Breast epithelium (tissue), 4 donors: ENCODE measurements around the gene SLC35A1. TPM values are rescaled to one million over a fixed set of nuclear protein-coding genes. Genes with fewer than 3 reads are reported as not detected.
A peak's percentile ranks its signal among the peaks of the same experiment; 100 is the strongest.

Experiments used
- DNase-seq, 2 donors: peaks; one replicate each; pipeline ENCODE4 v3.0.0-alpha.2; 2019; ENCODE audit warnings: low spot score in 2 of 2
- H3K27ac ChIP-seq, 2 donors: fragments of 200-600 bp; sonication (generic) in 1 of 2; one replicate each; pipeline ENCODE4 v1.5.1; 2016 to 2019; ENCODE audit warnings: mild to moderate bottlenecking in 1 of 2
- H3K27me3 ChIP-seq, 2 donors: fragments of 200-600 bp; sonication (generic) in 1 of 2; one replicate each; pipeline versions ENCODE4 v1.5.1 to v1.6.0; 2017 to 2019; ENCODE audit warnings: control low read depth in 1 of 2, mild to moderate bottlenecking in 1 of 2
- H3K36me3 ChIP-seq: fragments of 200-600 bp; one replicate; pipeline ENCODE4 v1.5.1; 2019
- H3K4me1 ChIP-seq, 2 donors: fragments of 200-600 bp; sonication (generic); one replicate each; pipeline ENCODE4 v1.5.1; 2016 to 2019; ENCODE audit warnings: control low read depth in 1 of 2
- H3K4me3 ChIP-seq, 3 donors: fragments of 200-600 bp; sonication (generic); 1 replicate in 2 of 3; 2 replicates in 1 of 3; pipeline ENCODE4 v1.5.1; 2016 to 2019; ENCODE audit warnings: mild to moderate bottlenecking in 3 of 3, moderate library complexity in 2 of 3
- H3K9me3 ChIP-seq, 2 donors: fragments of 200-600 bp; sonication (generic) in 1 of 2; one replicate each; pipeline ENCODE4 v1.5.1; 2016 to 2019; ENCODE audit warnings: control low read depth in 1 of 2
- CTCF ChIP-seq, 3 donors: fragments of 450-650 bp; IDR thresholded peaks; one replicate each; pipeline ENCODE4 v1.5.1; 2016 to 2017; ENCODE audit warnings: antibody characterized with exemption in 3 of 3, mild to moderate bottlenecking in 3 of 3, moderate library complexity in 3 of 3
- POLR2A ChIP-seq: fragments of 450-650 bp; IDR thresholded peaks from one replicate; pipeline ENCODE4 v1.6.1; 2016; ENCODE audit warnings: antibody characterized with exemption, mild to moderate bottlenecking, moderate library complexity
- POLR2AphosphoS5 ChIP-seq, 3 donors: sonication (generic); formaldehyde crosslinking; IDR thresholded peaks; one replicate each; pipeline ENCODE4 v1.6.1; 2017; ENCODE audit warnings: antibody characterized with exemption in 3 of 3
- intact Hi-C: fragments of 100-400 bp; cut with DNase I; formaldehyde crosslinking; loops from one replicate; pipeline ENCODE4 v1.15.1; 2023; ENCODE audit warnings: low total_unique reads
- total RNA-seq, 3 donors: library from RNA; depleted of rRNA; stranded (reverse); fragments of >200 nt; gene quantifications; one replicate each; pipeline ENCODE4 v1.1.0, GENCODE V29; 2016

The SLC35A1 gene
- total RNA-seq, 3 donors from 2014 or later = 20.3 to 46.7 (median 22.9) TPM

- Histone ChIP-seq H3K36me3 (no peaks in the 10 kb centered on the region), H3K4me3 (no peak overlapping the region), H3K27me3 (no peaks in the 10 kb centered on the region), H3K4me1 (no peaks in the 10 kb centered on the region), H3K27ac (no peak overlapping the region), H3K9me3 (no peaks in the 10 kb centered on the region)
- no peak for DNase-seq
- intact Hi-C loops = no loop called here
- TF ChIP-seq CTCF (IDR thresholded peaks at IDR 0.05) (no peak), POLR2AphosphoS5 (IDR thresholded peaks at IDR 0.05) (no peak), POLR2A (no peak)
Observed at GRCh38 chr6:87441711-87442110, 31.1 kb upstream of the SLC35A1 start.

- no peaks in the 10 kb centered on the region for H3K36me3 ChIP-seq
- intact Hi-C loops = no loop called here
- H3K27ac ChIP-seq = no peak overlapping the region
- no peaks in the 10 kb centered on the region for H3K4me1 ChIP-seq
- DNase-seq = no peak
- H3K27me3 ChIP-seq = no peaks in the 10 kb centered on the region
- no peaks in the 10 kb centered on the region for H3K9me3 ChIP-seq
- no peak for TF ChIP-seq CTCF (IDR thresholded peaks at IDR 0.05)
- no peak for TF ChIP-seq POLR2A
- no peak for TF ChIP-seq POLR2AphosphoS5 (IDR thresholded peaks at IDR 0.05)
- H3K4me3 ChIP-seq = no peak overlapping the region
Observed at GRCh38 chr6:87444362-87444761, 28.4 kb upstream of the SLC35A1 start.

GRCh38 chr6:87465051-87465450, 7.7 kb upstream of the SLC35A1 start:
- H3K27ac ChIP-seq = no peak overlapping the region
- H3K27me3 ChIP-seq = no peaks in the 10 kb centered on the region
- no peak for TF ChIP-seq CTCF (IDR thresholded peaks at IDR 0.05)
- no peak for TF ChIP-seq POLR2AphosphoS5 (IDR thresholded peaks at IDR 0.05)
- intact Hi-C loops = no loop called here
- H3K4me3 ChIP-seq = no peak overlapping the region
- no peaks in the 10 kb centered on the region for H3K36me3 ChIP-seq
- H3K9me3 ChIP-seq = no peaks in the 10 kb centered on the region
- no peak for DNase-seq
- H3K4me1 ChIP-seq = no peaks in the 10 kb centered on the region

- H3K27ac ChIP-seq = peak overlapping the region; percentile 96
- TF ChIP-seq POLR2AphosphoS5 (IDR thresholded peaks at IDR 0.05) (no peak), POLR2A (no peak), CTCF (IDR thresholded peaks at IDR 0.05) (no peak)
- no peak for DNase-seq
- peak overlapping the region; percentile 81 to 91 (median 88) for H3K4me3 ChIP-seq
- H3K9me3 ChIP-seq = no peaks in the 10 kb centered on the region
- no peaks in the 10 kb centered on the region for H3K36me3 ChIP-seq
- no peaks in the 10 kb centered on the region for H3K27me3 ChIP-seq
- intact Hi-C loops = no loop called here
- H3K4me1 ChIP-seq = no peaks in the 10 kb centered on the region
Observed at GRCh38 chr6:87473419-87473903, 687 bp downstream of the SLC35A1 start.

- H3K27ac ChIP-seq = no peak overlapping the region
- H3K27me3 ChIP-seq = no peaks in the 10 kb centered on the region
- no peak overlapping the region for H3K4me3 ChIP-seq
- no peaks in the 10 kb centered on the region for H3K36me3 ChIP-seq
- H3K9me3 ChIP-seq = no peaks in the 10 kb centered on the region
- no peaks in the 10 kb centered on the region for H3K4me1 ChIP-seq
- TF ChIP-seq POLR2AphosphoS5 (IDR thresholded peaks at IDR 0.05) = no peak
- DNase-seq = no peak
- intact Hi-C loops = loop anchor here (5.0 kb wide), 1 partner anchor 395 kb away; no protein-coding TSS in a partner anchor
Observed at GRCh38 chr6:87481931-87482330, 9.2 kb downstream of the SLC35A1 start.

GRCh38 chr6:87482366-87482765, 9.6 kb downstream of the SLC35A1 start:
- no peaks in the 10 kb centered on the region for H3K36me3 ChIP-seq
- TF ChIP-seq POLR2AphosphoS5 (IDR thresholded peaks at IDR 0.05) (no peak), CTCF (IDR thresholded peaks at IDR 0.05) (no peak), POLR2A (no peak)
- H3K4me1 ChIP-seq = no peaks in the 10 kb centered on the region
- no peak for DNase-seq
- H3K9me3 ChIP-seq = no peaks in the 10 kb centered on the region
- intact Hi-C loops = loop anchor here (5.0 kb wide), 1 partner anchor 395 kb away; no protein-coding TSS in a partner anchor
- H3K27ac ChIP-seq = no peak overlapping the region
- H3K4me3 ChIP-seq = no peak overlapping the region
- no peaks in the 10 kb centered on the region for H3K27me3 ChIP-seq
